ENCODE data around the gene KCNA1.

- TF ChIP-seq, protein P1, sequence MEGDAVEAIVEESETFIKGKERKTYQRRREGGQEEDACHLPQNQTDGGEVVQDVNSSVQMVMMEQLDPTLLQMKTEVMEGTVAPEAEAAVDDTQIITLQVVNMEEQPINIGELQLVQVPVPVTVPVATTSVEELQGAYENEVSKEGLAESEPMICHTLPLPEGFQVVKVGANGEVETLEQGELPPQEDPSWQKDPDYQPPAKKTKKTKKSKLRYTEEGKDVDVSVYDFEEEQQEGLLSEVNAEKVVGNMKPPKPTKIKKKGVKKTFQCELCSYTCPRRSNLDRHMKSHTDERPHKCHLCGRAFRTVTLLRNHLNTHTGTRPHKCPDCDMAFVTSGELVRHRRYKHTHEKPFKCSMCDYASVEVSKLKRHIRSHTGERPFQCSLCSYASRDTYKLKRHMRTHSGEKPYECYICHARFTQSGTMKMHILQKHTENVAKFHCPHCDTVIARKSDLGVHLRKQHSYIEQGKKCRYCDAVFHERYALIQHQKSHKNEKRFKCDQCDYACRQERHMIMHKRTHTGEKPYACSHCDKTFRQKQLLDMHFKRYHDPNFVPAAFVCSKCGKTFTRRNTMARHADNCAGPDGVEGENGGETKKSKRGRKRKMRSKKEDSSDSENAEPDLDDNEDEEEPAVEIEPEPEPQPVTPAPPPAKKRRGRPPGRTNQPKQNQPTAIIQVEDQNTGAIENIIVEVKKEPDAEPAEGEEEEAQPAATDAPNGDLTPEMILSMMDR (IDR thresholded peaks at IDR 0.05; ENCODE audit: extremely low read depth in 1 of 2, insufficient read depth in 1 of 2, low read depth in 1 of 2, low read length in 2 of 2), result no peak
- TF ChIP-seq POLR2A (IDR thresholded peaks at IDR 0.05; ENCODE audit: low read depth, low read length) (no peak), POLR2AphosphoS5 (IDR thresholded peaks at IDR 0.05; ENCODE audit: insufficient read depth, low read depth, low read length) (no peak), EZH2 (IDR thresholded peaks at IDR 0.05; ENCODE audit: borderline replicate concordance, low read depth, low read length, severe bottlenecking) (no peak), FOS (IDR thresholded peaks at IDR 0.05; ENCODE audit: borderline replicate concordance, insufficient read depth, low read length) (no peak), GATA2 (IDR thresholded peaks at IDR 0.05; ENCODE audit: insufficient read depth, insufficient read length, low read depth, low read length) (no peak), MYC (IDR thresholded peaks at IDR 0.05; ENCODE audit: low read depth, low read length) (no peak), JUN (IDR thresholded peaks at IDR 0.05; ENCODE audit: borderline replicate concordance, insufficient read depth, insufficient read length, low read depth) (no peak)
- TF ChIP-seq, protein P2, sequence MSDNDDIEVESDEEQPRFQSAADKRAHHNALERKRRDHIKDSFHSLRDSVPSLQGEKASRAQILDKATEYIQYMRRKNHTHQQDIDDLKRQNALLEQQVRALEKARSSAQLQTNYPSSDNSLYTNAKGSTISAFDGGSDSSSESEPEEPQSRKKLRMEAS (IDR thresholded peaks at IDR 0.05; ENCODE audit: insufficient read depth, insufficient read length), result no peak
Observed at GRCh38 chr12:4874671-4875070, 35.0 kb upstream of the KCNA1 start.
